Hematopoietic multipotent progenitor cell treated with erythropoietin and hydrocortisone succinate and interleukin-3 and kit ligand, for 6 days (in vitro differentiated cells): ENCODE data around the gene NR5A2.

Experiments used
- DNase-seq: peaks from one replicate; pipeline ENCODE4 v3.0.0-alpha.2; 2015

The NR5A2 gene

GRCh38 chr1:200211157-200211556 lies 183.6 kb downstream of the NR5A2 start:
- no peak for DNase-seq

- no peak for DNase-seq
These were observed 185.9 kb downstream of the NR5A2 start for GRCh38 chr1:200213392-200213791.

- DNase-seq, result no peak
These were observed 186.4 kb downstream of the NR5A2 start for GRCh38 chr1:200213921-200214320.

GRCh38 chr1:200215350-200215749 lies 187.8 kb downstream of the NR5A2 start:
- no peak for DNase-seq

GRCh38 chr1:200217703-200218102 lies 190.2 kb downstream of the NR5A2 start:
- DNase-seq, result no peak

- no peak for DNase-seq
These were observed 194.2 kb downstream of the NR5A2 start for GRCh38 chr1:200221614-200222282.

- DNase-seq, result no peak
These were observed 195.7 kb downstream of the NR5A2 start for GRCh38 chr1:200223207-200223606.

- no peak for DNase-seq
These were observed 196.1 kb downstream of the NR5A2 start for GRCh38 chr1:200223613-200224012.

- DNase-seq, result no peak
These were observed 196.8 kb downstream of the NR5A2 start for GRCh38 chr1:200224315-200224714.

GRCh38 chr1:200226268-200226968 lies 198.9 kb downstream of the NR5A2 start:
- peak; percentile 90 for DNase-seq

- no peak for DNase-seq
These were observed 199.4 kb downstream of the NR5A2 start for GRCh38 chr1:200226969-200227303.
